HepG2 (cell line): ENCODE measurements around the gene FN1. TPM values are rescaled to one million over a fixed set of nuclear protein-coding genes. Genes with fewer than 3 reads are reported as not detected.

Source experiments
- ATAC-seq: fragments of 200-7000 bp; cut with Tn5 transposase; 3 replicates; pipeline ENCODE4 v1.9.1; 2020; ENCODE audit warnings: mild to moderate bottlenecking, moderate library complexity
- BruUV-seq: library from RNA; stranded (reverse); fragments of 400-500 nt; replicated peaks from 2 replicates; lab custom pipeline; 2021; lab: Mats Ljungman, UMichigan
- CTCF ChIA-PET: fragments of 300-600 bp; formaldehyde crosslinking; extraction: SDS; loops from one replicate; lab custom pipeline; 2021; ENCODE audit warnings: low total read pairs, inconsistent platforms, low intra/inter-chr PET ratio; lab: Yijun Ruan, JAX
- POLR2A ChIA-PET: fragments of 350-600 bp; sonication (Branson Sonifier 250); formaldehyde crosslinking; loops from one replicate; lab custom pipeline; 2020; ENCODE audit warnings: antibody characterized with exemption, inconsistent platforms; lab: Yijun Ruan, JAX
- DNase-seq: peaks from one replicate; pipeline ENCODE4 v3.0.0-alpha.2; 2015; ENCODE audit warnings: low spot score
- FAIRE-seq: peaks from 3 replicates; lab custom pipeline; 2011; peaks lifted over from hg19 to GRCh38; lab: Jason Lieb, UNC
- H2AFZ ChIP-seq: one replicate; pipeline ENCODE4 v1.6.1; 2011; ENCODE audit warnings: low read length, inconsistent platforms
- H3K27ac ChIP-seq: fragments of 300-600 bp; 3 replicates; pipeline ENCODE4 v1.8.0; 2011; ENCODE audit warnings: mixed run types, mild to moderate bottlenecking, mixed read lengths, low read length, inconsistent platforms; ENCODE audit not compliant: insufficient read depth; ENCODE audit errors: extremely low read length
- H3K27me3 ChIP-seq, 2 experiments: fragments of 200-600 bp in 1 of 2; 2 replicates in 1 of 2; 3 replicates in 1 of 2; pipeline versions ENCODE4 v1.6.0 to v1.8.0; 2011; ENCODE audit warnings: low read length in 2 of 2, mild to moderate bottlenecking in 2 of 2, moderate library complexity in 2 of 2, inconsistent platforms in 1 of 2; ENCODE audit not compliant: insufficient read depth in 2 of 2, control insufficient read depth in 1 of 2
- H3K36me3 ChIP-seq, 2 experiments: fragments of 200-600 bp in 1 of 2; replicated peaks in 1 of 2; 2 replicates in 1 of 2; 3 replicates in 1 of 2; pipeline versions ENCODE4 v1.5.1 to v1.8.0; 2011; ENCODE audit warnings: low read length in 2 of 2, inconsistent platforms in 1 of 2; ENCODE audit not compliant: insufficient read depth in 2 of 2, control insufficient read depth in 1 of 2
- H3K4me1 ChIP-seq: 2 replicates; pipeline ENCODE4 v1.5.1; 2012; ENCODE audit warnings: low read length, inconsistent platforms; ENCODE audit not compliant: insufficient read depth
- H3K4me2 ChIP-seq: 2 replicates; pipeline ENCODE4 v1.6.0; 2011; ENCODE audit warnings: low read depth, low read length, inconsistent platforms
- H3K4me3 ChIP-seq, 3 experiments: fragments of 200-600 bp in 1 of 3; sonication (generic), shearing (Covaris generic) in 1 of 3; replicated peaks in 1 of 3; 2 replicates each; pipeline ENCODE4 v1.5.1; 2011 to 2016; ENCODE audit warnings: low read length in 3 of 3, inconsistent platforms in 2 of 3, low read depth in 2 of 3, mild to moderate bottlenecking in 2 of 3, control low read depth in 1 of 3, mixed read lengths in 1 of 3; ENCODE audit not compliant: insufficient read depth in 1 of 3
- H3K79me2 ChIP-seq: one replicate; pipeline ENCODE4 v1.6.1; 2011; ENCODE audit warnings: low read length, inconsistent platforms; ENCODE audit not compliant: insufficient read depth
- H3K9ac ChIP-seq: 2 replicates; pipeline ENCODE4 v1.6.0; 2011; ENCODE audit warnings: mild to moderate bottlenecking, low read depth, low read length, inconsistent platforms; ENCODE audit not compliant: insufficient read depth
- H3K9me3 ChIP-seq: 2 replicates; pipeline ENCODE4 v1.5.1; 2012; ENCODE audit warnings: mild to moderate bottlenecking, low read length
- H4K20me1 ChIP-seq: 2 replicates; pipeline ENCODE4 v1.6.0; 2011; ENCODE audit warnings: inconsistent platforms, mild to moderate bottlenecking, low read length, moderate library complexity; ENCODE audit not compliant: insufficient read depth
- CEBPG ChIP-seq: IDR thresholded peaks from 2 replicates; pipeline ENCODE4 v1.6.1; 2016
- ELF1 ChIP-seq: sonication (generic); formaldehyde crosslinking; IDR thresholded peaks from 2 replicates; pipeline ENCODE4 v1.4.0; 2020; ENCODE audit warnings: missing genetic modification reagents
- KAT7 ChIP-seq: IDR thresholded peaks from 2 replicates; pipeline ENCODE4 v1.6.1; 2018; ENCODE audit warnings: borderline replicate concordance, missing compliant biosample characterization
- KDM1A ChIP-seq: IDR thresholded peaks from 2 replicates; pipeline ENCODE4 v1.6.1; 2016; ENCODE audit warnings: missing compliant biosample characterization
- POLR2AphosphoS2 ChIP-seq: IDR thresholded peaks from 2 replicates; pipeline ENCODE4 v1.6.1; 2011; ENCODE audit warnings: low read depth, low read length, improper control_type of control experiment
- POLR2AphosphoS5 ChIP-seq: IDR thresholded peaks from 2 replicates; pipeline ENCODE4 v1.6.1; 2012; ENCODE audit warnings: low read depth, low read length
- SATB2 ChIP-seq: sonication (generic); formaldehyde crosslinking; IDR thresholded peaks from 2 replicates; pipeline ENCODE4 v1.5.0; 2020; ENCODE audit warnings: missing genetic modification reagents
- SMYD3 ChIP-seq: sonication (generic); formaldehyde crosslinking; IDR thresholded peaks from 2 replicates; pipeline ENCODE4 v1.8.1; 2023; ENCODE audit warnings: mild to moderate bottlenecking, missing genetic modification reagents
- SNAI1 ChIP-seq: sonication (generic); formaldehyde crosslinking; IDR thresholded peaks from 2 replicates; pipeline ENCODE4 v1.5.0; 2020; ENCODE audit warnings: mild to moderate bottlenecking, missing genetic modification reagents, borderline replicate concordance
- STAG1 ChIP-seq: sonication (generic); formaldehyde crosslinking; IDR thresholded peaks from 2 replicates; pipeline ENCODE4 v1.4.0; 2020; ENCODE audit warnings: missing genetic modification reagents
- YEATS4 ChIP-seq: sonication (generic); formaldehyde crosslinking; IDR thresholded peaks from 2 replicates; pipeline ENCODE4 v1.4.0; 2020; ENCODE audit warnings: missing genetic modification reagents, borderline replicate concordance
- ZNF567 ChIP-seq: sonication (generic); formaldehyde crosslinking; IDR thresholded peaks from 2 replicates; pipeline ENCODE4 v1.8.1; 2023; ENCODE audit warnings: mild to moderate bottlenecking, missing genetic modification reagents, borderline replicate concordance
- ZNF775 ChIP-seq: sonication (generic); formaldehyde crosslinking; IDR thresholded peaks from 2 replicates; pipeline ENCODE4 v1.4.0; 2020; ENCODE audit warnings: missing genetic modification reagents, mild to moderate bottlenecking, moderate library complexity, borderline replicate concordance
- ZNF878 ChIP-seq: sonication (generic); formaldehyde crosslinking; IDR thresholded peaks from 2 replicates; pipeline ENCODE4 v1.8.1; 2023; ENCODE audit warnings: mild to moderate bottlenecking, missing genetic modification reagents, moderate library complexity
- WGBS: methylation state at CpG from one replicate; pipeline ENCODE4 v1.1.6; 2017; ENCODE audit warnings: low lambda C conversion rate; 5-methylcytosine and 5-hydroxymethylcytosine counted together
- in situ Hi-C: cut with HindIII; loops from 2 replicates; pipeline ENCODE4 v1.10.0; 2017; ENCODE audit warnings: low pct_unique_long_range_greater_than_20kb; ENCODE audit not compliant: extremely low pct_ligation_motif_present
- intact Hi-C: fragments of 100-400 bp; cut with micrococcal nuclease; formaldehyde crosslinking; loops from one replicate; pipeline ENCODE4 v1.10.0; 2022; ENCODE audit not compliant: unreplicated experiment
- polyA plus RNA-seq, 8 experiments: library from polyadenylated mRNA; depleted of rRNA in 3 of 8; stranded (reverse) in 7 of 8; unstranded in 1 of 8; fragments of >200 nt; fragmentation: Illumina TruSeq in 4 of 8; extraction: Trizol in 4 of 8; gene quantifications; 2 replicates each; pipeline versions ENCODE4 v1.2.1 to v1.2.3, GENCODE V29; 2011 to 2016; ENCODE audit warnings: low read depth in 4 of 8, missing spikeins in 1 of 8, mixed read lengths in 1 of 8; ENCODE audit not compliant: insufficient read depth in 1 of 8
- total RNA-seq, 5 experiments: library from RNA; depleted of rRNA; stranded (reverse); fragments of >200 nt; fragmentation: Illumina TruSeq; extraction: Trizol; gene quantifications; 2 replicates each; pipeline ENCODE4 v1.2.3, GENCODE V29; 2016; ENCODE audit warnings: low read depth in 1 of 5
- TF ChIP-seq, protein P1 (sequence below): sonication (generic); formaldehyde crosslinking; IDR thresholded peaks from 2 replicates; pipeline ENCODE4 v1.4.0; 2020; ENCODE audit warnings: missing genetic modification reagents, low read depth, mild to moderate bottlenecking, borderline replicate concordance
- TF ChIP-seq, protein P2 (sequence below): IDR thresholded peaks from 2 replicates; pipeline ENCODE4 v1.6.1; 2016; ENCODE audit warnings: missing compliant biosample characterization, missing genetic modification reagents, borderline replicate concordance
- TF ChIP-seq, protein P3 (sequence below): sonication (generic); formaldehyde crosslinking; IDR thresholded peaks from 2 replicates; pipeline ENCODE4 v1.4.0; 2020; ENCODE audit warnings: missing genetic modification reagents
- TF ChIP-seq, protein P4 (sequence below): sonication (generic); formaldehyde crosslinking; IDR thresholded peaks from 2 replicates; pipeline ENCODE4 v1.4.0; 2020; ENCODE audit warnings: missing genetic modification reagents

The FN1 gene
- total and polyA plus RNA-seq, 2 of the 13 experiments (the other 11 are each of a cell fraction or from before 2014, with no cell fraction given), result 1,847 to 6,471 TPM

DNA sequence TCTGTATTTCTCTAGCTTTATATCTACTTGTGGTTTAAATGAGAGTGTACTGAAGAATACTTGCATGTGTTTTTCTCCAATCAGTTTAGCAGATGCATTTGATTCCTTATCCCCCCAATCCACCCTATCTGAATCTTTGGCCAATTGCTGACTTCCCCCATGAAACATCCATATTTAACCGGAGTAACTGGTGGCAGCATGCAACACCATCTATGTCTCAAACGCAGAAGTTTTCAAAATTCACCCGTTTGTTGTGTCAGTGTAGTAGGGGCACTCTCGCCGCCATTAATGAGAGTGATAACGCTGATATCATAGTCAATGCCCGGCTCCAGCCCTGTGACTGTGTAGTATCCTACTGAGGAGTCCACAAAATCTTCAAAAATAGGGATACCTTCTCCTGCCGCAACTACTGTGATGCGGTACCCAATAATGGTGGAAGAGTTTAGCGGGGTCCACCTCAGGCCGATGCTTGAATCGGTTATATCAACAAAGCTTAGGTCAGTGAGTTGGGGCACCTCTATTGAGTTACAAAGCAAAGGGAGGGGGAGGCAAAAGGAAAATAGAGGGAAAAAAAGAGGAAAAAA lies 43.1 kb downstream of the FN1 start:
- ATAC-seq (no peak), DNase-seq (no peak), FAIRE-seq (no peak)
- Histone ChIP-seq H3K79me2 (no peaks in the 10 kb centered on the region), H3K9ac (no peak overlapping the region), H3K4me3 (no peak overlapping the region), H3K4me2 (no peak overlapping the region), H3K27me3 (no peaks in the 10 kb centered on the region), H3K9me3 (no peaks in the 10 kb centered on the region), H3K27ac (no peak overlapping the region), H3K36me3 (peaks cover 53 to 96% of the 10 kb centered on the region in 2 experiments), H4K20me1 (peaks cover 14% of the 10 kb centered on the region), H2AFZ (no peak overlapping the region), H3K4me1 (peaks cover 4% of the 10 kb centered on the region)
- in situ Hi-C loops (no loop called here), intact Hi-C loops (no loop called here)
- ChIA-PET POLR2A (no interaction called here), CTCF (no interaction called here)
- WGBS, result 98% methylated on average over 12 of the region's 12 CpGs
- BruUV-seq, result no TSS peak
- TF ChIP-seq, protein P1, sequence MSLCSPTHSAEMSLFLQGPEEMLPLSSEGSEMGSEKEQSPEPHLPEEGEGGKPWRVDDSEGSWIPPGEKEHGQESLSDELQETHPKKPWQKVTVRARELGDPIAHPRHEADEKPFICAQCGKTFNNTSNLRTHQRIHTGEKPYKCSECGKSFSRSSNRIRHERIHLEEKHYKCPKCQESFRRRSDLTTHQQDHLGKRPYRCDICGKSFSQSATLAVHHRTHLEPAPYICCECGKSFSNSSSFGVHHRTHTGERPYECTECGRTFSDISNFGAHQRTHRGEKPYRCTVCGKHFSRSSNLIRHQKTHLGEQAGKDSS (CRISPR knock-in tag), result no peak
- no peak for TF ChIP-seq SMYD3 (CRISPR knock-in tag)
- TF ChIP-seq, protein P2, sequence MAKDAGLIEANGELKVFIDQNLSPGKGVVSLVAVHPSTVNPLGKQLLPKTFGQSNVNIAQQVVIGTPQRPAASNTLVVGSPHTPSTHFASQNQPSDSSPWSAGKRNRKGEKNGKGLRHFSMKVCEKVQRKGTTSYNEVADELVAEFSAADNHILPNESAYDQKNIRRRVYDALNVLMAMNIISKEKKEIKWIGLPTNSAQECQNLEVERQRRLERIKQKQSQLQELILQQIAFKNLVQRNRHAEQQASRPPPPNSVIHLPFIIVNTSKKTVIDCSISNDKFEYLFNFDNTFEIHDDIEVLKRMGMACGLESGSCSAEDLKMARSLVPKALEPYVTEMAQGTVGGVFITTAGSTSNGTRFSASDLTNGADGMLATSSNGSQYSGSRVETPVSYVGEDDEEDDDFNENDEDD (CRISPR knock-in tag), result no peak
- TF ChIP-seq STAG1 (CRISPR knock-in tag), result no peak
- TF ChIP-seq SATB2 (CRISPR knock-in tag), result no peak
- no peak for TF ChIP-seq YEATS4
- no peak for TF ChIP-seq ZNF878 (CRISPR knock-in tag)
- no peak for TF ChIP-seq ZNF775 (CRISPR knock-in tag)
- no peak for TF ChIP-seq CEBPG (CRISPR knock-in tag)
- TF ChIP-seq, protein P3, sequence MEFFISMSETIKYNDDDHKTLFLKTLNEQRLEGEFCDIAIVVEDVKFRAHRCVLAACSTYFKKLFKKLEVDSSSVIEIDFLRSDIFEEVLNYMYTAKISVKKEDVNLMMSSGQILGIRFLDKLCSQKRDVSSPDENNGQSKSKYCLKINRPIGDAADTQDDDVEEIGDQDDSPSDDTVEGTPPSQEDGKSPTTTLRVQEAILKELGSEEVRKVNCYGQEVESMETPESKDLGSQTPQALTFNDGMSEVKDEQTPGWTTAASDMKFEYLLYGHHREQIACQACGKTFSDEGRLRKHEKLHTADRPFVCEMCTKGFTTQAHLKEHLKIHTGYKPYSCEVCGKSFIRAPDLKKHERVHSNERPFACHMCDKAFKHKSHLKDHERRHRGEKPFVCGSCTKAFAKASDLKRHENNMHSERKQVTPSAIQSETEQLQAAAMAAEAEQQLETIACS (CRISPR knock-in tag), result no peak
- no peak for TF ChIP-seq KAT7 (CRISPR knock-in tag)
- TF ChIP-seq POLR2AphosphoS5, result peak; percentile 25; the same call in 1 of the 2 replicates
- no peak for TF ChIP-seq SNAI1
- no peak for TF ChIP-seq KDM1A
- TF ChIP-seq POLR2AphosphoS2, result peak; percentile 67; the same call in 1 of the 2 replicates
- TF ChIP-seq, protein P4, sequence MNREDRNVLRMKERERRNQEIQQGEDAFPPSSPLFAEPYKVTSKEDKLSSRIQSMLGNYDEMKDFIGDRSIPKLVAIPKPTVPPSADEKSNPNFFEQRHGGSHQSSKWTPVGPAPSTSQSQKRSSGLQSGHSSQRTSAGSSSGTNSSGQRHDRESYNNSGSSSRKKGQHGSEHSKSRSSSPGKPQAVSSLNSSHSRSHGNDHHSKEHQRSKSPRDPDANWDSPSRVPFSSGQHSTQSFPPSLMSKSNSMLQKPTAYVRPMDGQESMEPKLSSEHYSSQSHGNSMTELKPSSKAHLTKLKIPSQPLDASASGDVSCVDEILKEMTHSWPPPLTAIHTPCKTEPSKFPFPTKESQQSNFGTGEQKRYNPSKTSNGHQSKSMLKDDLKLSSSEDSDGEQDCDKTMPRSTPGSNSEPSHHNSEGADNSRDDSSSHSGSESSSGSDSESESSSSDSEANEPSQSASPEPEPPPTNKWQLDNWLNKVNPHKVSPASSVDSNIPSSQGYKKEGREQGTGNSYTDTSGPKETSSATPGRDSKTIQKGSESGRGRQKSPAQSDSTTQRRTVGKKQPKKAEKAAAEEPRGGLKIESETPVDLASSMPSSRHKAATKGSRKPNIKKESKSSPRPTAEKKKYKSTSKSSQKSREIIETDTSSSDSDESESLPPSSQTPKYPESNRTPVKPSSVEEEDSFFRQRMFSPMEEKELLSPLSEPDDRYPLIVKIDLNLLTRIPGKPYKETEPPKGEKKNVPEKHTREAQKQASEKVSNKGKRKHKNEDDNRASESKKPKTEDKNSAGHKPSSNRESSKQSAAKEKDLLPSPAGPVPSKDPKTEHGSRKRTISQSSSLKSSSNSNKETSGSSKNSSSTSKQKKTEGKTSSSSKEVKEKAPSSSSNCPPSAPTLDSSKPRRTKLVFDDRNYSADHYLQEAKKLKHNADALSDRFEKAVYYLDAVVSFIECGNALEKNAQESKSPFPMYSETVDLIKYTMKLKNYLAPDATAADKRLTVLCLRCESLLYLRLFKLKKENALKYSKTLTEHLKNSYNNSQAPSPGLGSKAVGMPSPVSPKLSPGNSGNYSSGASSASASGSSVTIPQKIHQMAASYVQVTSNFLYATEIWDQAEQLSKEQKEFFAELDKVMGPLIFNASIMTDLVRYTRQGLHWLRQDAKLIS (CRISPR knock-in tag), result peak; percentile 51; the same call in 1 of the 2 replicates
- 0 out of 2 replicates have a peak, but pooled peaks have one; percentile 47 for TF ChIP-seq ZNF567 (CRISPR knock-in tag)
- TF ChIP-seq ELF1, result no peak
